HEK293 (cell line): ENCODE data around the gene TFEC.

Source experiments
- CTCF ChIA-PET: fragments of 350-600 bp; formaldehyde crosslinking; extraction: SDS; loops from one replicate; lab custom pipeline; 2021; ENCODE audit warnings: antibody characterized with exemption; lab: Yijun Ruan, JAX
- POLR2A ChIA-PET: fragments of 300-600 bp; formaldehyde crosslinking; extraction: SDS; loops from one replicate; lab custom pipeline; 2020; ENCODE audit warnings: antibody characterized with exemption, inconsistent platforms; lab: Yijun Ruan, JAX
- H3K27ac ChIP-seq: fragments of 200-500 bp; sonication (Bioruptor generic); 2 replicates; pipeline ENCODE4 v1.5.1; 2014; ENCODE audit warnings: low read depth, low read length, control low read depth, inconsistent platforms; ENCODE audit errors: extremely low read depth
- H3K36me3 ChIP-seq, 2 experiments: fragments of 200-500 bp in 1 of 2; sonication (Bioruptor generic) in 1 of 2; 1 replicate in 1 of 2; 2 replicates in 1 of 2; pipeline ENCODE4 v1.5.1; 2014 to 2017; ENCODE audit warnings: inconsistent platforms in 2 of 2, low read length in 2 of 2; ENCODE audit not compliant: control insufficient read depth in 2 of 2, insufficient read depth in 1 of 2
- H3K4me1 ChIP-seq: fragments of 200-500 bp; sonication (Bioruptor generic); 2 replicates; pipeline ENCODE4 v1.5.1; 2014; ENCODE audit warnings: mild to moderate bottlenecking, low read length, inconsistent platforms; ENCODE audit not compliant: control insufficient read depth, insufficient read depth
- H3K4me3 ChIP-seq: 2 replicates; pipeline ENCODE4 v1.5.1; 2011; ENCODE audit warnings: low read depth, mild to moderate bottlenecking, control low read depth, low read length, moderate library complexity
- H3K9me3 ChIP-seq: fragments of 200-500 bp; sonication (Bioruptor generic); 2 replicates; pipeline ENCODE4 v1.5.1; 2014; ENCODE audit warnings: low read depth, low read length, inconsistent platforms; ENCODE audit not compliant: control insufficient read depth, insufficient read depth
- HOXC10 ChIP-seq: sonication (generic); formaldehyde crosslinking; IDR thresholded peaks from 2 replicates; pipeline ENCODE4 v1.8.1; 2023; ENCODE audit warnings: mild to moderate bottlenecking, missing genetic modification reagents
- KLF1 ChIP-seq: fragments of 450-650 bp; formaldehyde crosslinking; IDR thresholded peaks from 2 replicates; pipeline ENCODE4 v1.5.1; 2016; ENCODE audit warnings: missing biosample characterization, missing genetic modification characterization
- KLF16 ChIP-seq: fragments of 450-650 bp; formaldehyde crosslinking; IDR thresholded peaks from 2 replicates; pipeline ENCODE4 v1.5.1; 2017; ENCODE audit warnings: missing biosample characterization, missing genetic modification characterization
- PBX3 ChIP-seq: sonication (generic); formaldehyde crosslinking; IDR thresholded peaks from 2 replicates; pipeline ENCODE4 v1.8.1; 2022; ENCODE audit warnings: mild to moderate bottlenecking, moderate library complexity, missing genetic modification reagents
- PRDM10 ChIP-seq: fragments of 450-650 bp; formaldehyde crosslinking; IDR thresholded peaks from 2 replicates; pipeline ENCODE4 v1.5.1; 2016; ENCODE audit warnings: missing biosample characterization, missing genetic modification characterization
- PRDM2 ChIP-seq: fragments of 450-650 bp; formaldehyde crosslinking; IDR thresholded peaks from 2 replicates; pipeline ENCODE4 v1.5.1; 2016; ENCODE audit warnings: missing biosample characterization, missing genetic modification characterization, borderline replicate concordance
- SCRT2 ChIP-seq: fragments of 450-650 bp; formaldehyde crosslinking; IDR thresholded peaks from 2 replicates; pipeline ENCODE4 v1.5.1; 2016; ENCODE audit warnings: missing biosample characterization, missing genetic modification characterization
- YY2 ChIP-seq: fragments of 450-650 bp; formaldehyde crosslinking; IDR thresholded peaks from 2 replicates; pipeline ENCODE4 v1.5.1; 2016; ENCODE audit warnings: missing biosample characterization, missing genetic modification characterization
- ZBTB1 ChIP-seq: fragments of 450-650 bp; formaldehyde crosslinking; IDR thresholded peaks from 2 replicates; pipeline ENCODE4 v1.5.1; 2016; ENCODE audit warnings: missing biosample characterization, missing genetic modification characterization
- ZBTB49 ChIP-seq: fragments of 450-650 bp; formaldehyde crosslinking; IDR thresholded peaks from 2 replicates; pipeline ENCODE4 v1.5.1; 2016; ENCODE audit warnings: missing biosample characterization, missing genetic modification characterization, low read depth
- ZNF184 ChIP-seq: fragments of 450-650 bp; IDR thresholded peaks from 2 replicates; pipeline ENCODE4 v1.5.1; 2018; ENCODE audit warnings: missing biosample characterization, mild to moderate bottlenecking, missing genetic modification characterization
- ZNF239 ChIP-seq: fragments of 450-650 bp; formaldehyde crosslinking; IDR thresholded peaks from 2 replicates; pipeline ENCODE4 v1.5.1; 2016; ENCODE audit warnings: missing biosample characterization, missing genetic modification characterization
- ZNF26 ChIP-seq: fragments of 450-650 bp; formaldehyde crosslinking; IDR thresholded peaks from 2 replicates; pipeline ENCODE4 v1.5.1; 2016; ENCODE audit warnings: missing biosample characterization, missing genetic modification characterization
- ZNF350 ChIP-seq: fragments of 450-650 bp; formaldehyde crosslinking; IDR thresholded peaks from 2 replicates; pipeline ENCODE4 v1.5.0; 2017; ENCODE audit warnings: missing biosample characterization, mild to moderate bottlenecking, missing genetic modification characterization
- ZNF354C ChIP-seq: fragments of 450-650 bp; formaldehyde crosslinking; IDR thresholded peaks from 2 replicates; pipeline ENCODE4 v1.5.1; 2016; ENCODE audit warnings: missing biosample characterization, missing genetic modification characterization, low read depth, borderline replicate concordance
- ZNF530 ChIP-seq: fragments of 450-650 bp; formaldehyde crosslinking; IDR thresholded peaks from 2 replicates; pipeline ENCODE4 v1.5.1; 2016; ENCODE audit warnings: low read depth, missing biosample characterization, missing genetic modification characterization
- ZNF626 ChIP-seq: fragments of 450-650 bp; sonication (Bioruptor Pico); formaldehyde crosslinking; IDR thresholded peaks from 2 replicates; pipeline ENCODE4 v1.5.1; 2018; ENCODE audit warnings: missing biosample characterization, missing genetic modification characterization, inconsistent platforms
- ZNF768 ChIP-seq: fragments of 450-650 bp; formaldehyde crosslinking; IDR thresholded peaks from 2 replicates; pipeline ENCODE4 v1.5.1; 2018; ENCODE audit warnings: missing biosample characterization, mild to moderate bottlenecking, missing genetic modification characterization
- ZSCAN4 ChIP-seq: fragments of 450-650 bp; formaldehyde crosslinking; IDR thresholded peaks from 2 replicates; pipeline ENCODE4 v1.5.1; 2017; ENCODE audit warnings: missing biosample characterization, missing genetic modification characterization

TFEC gene

GRCh38 chr7:115973406-115973805 lies 57.2 kb downstream of the TFEC start:
- no peaks in the 10 kb centered on the region for H3K4me1 ChIP-seq
- POLR2A ChIA-PET: no interaction called here

GRCh38 chr7:115971506-115971905 lies 59.1 kb downstream of the TFEC start:
- H3K9me3 ChIP-seq: no peaks in the 10 kb centered on the region
- no peaks in the 10 kb centered on the region for H3K4me1 ChIP-seq
- no peaks in the 10 kb centered on the region for H3K36me3 ChIP-seq
- ChIA-PET POLR2A (no interaction called here), CTCF (no interaction called here)
- no peak overlapping the region for H3K4me3 ChIP-seq
- H3K27ac ChIP-seq: no peak overlapping the region
- TF ChIP-seq ZNF26 (tag by site-specific recombination) (no peak), PRDM2 (tag by site-specific recombination) (no peak), ZNF768 (tag by site-specific recombination) (no peak), ZNF350 (tag by site-specific recombination) (no peak), ZBTB49 (no peak), KLF16 (no peak), PBX3 (CRISPR knock-in tag) (no peak), ZNF184 (tag by site-specific recombination) (no peak)

More at GRCh38 chr7:115973406-115973805, 57.2 kb downstream of the TFEC start:
- no peaks in the 10 kb centered on the region for H3K9me3 ChIP-seq
- TF ChIP-seq ZNF350 (tag by site-specific recombination) (no peak), ZNF530 (tag by site-specific recombination) (no peak), YY2 (no peak), PRDM10 (tag by site-specific recombination) (no peak), SCRT2 (tag by site-specific recombination) (no peak), KLF1 (tag by site-specific recombination) (no peak), HOXC10 (CRISPR knock-in tag) (no peak), ZSCAN4 (tag by site-specific recombination) (no peak), ZNF354C (no peak), ZNF239 (tag by site-specific recombination) (no peak), ZNF626 (tag by site-specific recombination) (no peak), ZBTB1 (tag by site-specific recombination) (no peak)
- TF ChIP-seq, all 188 proteins: peak for 0
- Histone ChIP-seq H3K4me3 (no peak overlapping the region), H3K36me3 (no peaks in the 10 kb centered on the region), H3K27ac (no peak overlapping the region)
- CTCF ChIA-PET: no interaction called here
